Activated CD8-positive, alpha-beta memory T cell treated with anti-CD3 and anti-CD28 coated beads, Interleukin-2, amount 50 U/mL, for 24 hours (primary cell): Measurements from ENCODE around the gene SPTBN5.

Experiments
- DNase-seq: peaks from one replicate; pipeline ENCODE4 v3.0.0-alpha.2; 2020; ENCODE audit errors: extremely low read depth

Gene SPTBN5

DNA sequence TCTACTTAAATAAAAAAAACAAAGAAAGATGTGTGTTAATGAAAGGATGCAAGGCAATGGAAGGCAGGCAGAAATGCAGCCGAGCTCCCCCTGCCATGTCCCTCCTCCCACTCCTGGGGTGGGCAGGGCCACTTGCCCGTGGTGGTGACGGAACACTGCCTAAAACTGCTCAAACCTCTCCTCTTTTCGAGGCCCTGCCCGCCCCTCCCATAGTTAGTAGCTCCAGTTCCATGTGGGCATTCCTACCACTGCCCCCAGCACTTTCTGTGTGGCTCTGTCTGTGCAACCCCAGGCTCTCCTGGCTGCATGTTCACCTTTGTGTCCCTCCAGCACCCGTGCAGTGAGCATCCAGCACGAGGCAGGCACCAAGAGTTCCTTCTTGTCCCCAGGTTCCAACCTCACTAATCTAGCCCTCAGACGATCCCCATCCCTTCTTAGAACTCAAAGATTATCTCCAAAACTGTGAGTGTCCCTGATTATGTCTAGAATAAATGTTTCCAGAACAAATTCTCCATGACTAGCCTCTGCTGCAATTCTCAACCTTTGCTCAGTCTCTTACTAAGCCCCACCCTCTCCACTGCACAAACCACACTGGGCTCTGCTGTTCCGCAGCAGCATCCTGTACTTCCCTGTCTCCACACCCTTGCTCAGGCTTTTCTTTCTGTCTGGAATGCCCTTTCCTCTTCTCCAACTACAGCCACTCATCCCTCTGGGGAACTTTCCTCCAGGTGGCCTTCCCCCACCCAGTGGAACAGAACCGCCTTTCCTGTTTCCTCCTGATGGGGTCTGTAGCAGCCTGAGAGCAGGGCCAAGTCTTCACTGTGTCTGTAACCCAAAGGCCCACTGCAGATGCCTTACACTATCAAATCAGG lies 32.6 kb upstream of the SPTBN5 start:
- DNase-seq = no peak

DNA sequence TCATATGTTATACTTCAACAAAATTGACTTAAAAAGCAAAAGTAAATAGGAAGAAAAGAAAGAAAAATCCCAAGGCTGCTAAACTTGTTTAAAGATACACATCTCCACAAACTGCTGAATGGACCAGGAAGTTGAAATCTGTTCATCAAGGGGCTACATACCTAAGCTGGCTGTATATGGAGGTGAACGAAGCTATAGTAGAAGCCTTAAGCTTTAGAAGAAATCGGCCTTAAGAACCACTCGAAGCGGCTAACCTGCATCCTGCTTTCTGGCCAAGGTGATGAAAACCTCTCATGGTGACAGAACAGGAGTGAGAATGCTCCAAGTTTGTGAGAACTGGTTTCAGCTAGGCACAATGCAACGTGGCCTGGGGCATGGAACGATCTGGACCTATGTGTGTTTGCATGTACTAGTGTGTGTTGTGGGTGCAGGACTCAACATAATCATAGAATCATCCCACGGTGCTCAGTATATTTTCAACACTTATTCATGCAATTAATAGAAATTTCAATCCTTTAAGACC lies 31.3 kb upstream of the SPTBN5 start:
- DNase-seq = no peak

DNA sequence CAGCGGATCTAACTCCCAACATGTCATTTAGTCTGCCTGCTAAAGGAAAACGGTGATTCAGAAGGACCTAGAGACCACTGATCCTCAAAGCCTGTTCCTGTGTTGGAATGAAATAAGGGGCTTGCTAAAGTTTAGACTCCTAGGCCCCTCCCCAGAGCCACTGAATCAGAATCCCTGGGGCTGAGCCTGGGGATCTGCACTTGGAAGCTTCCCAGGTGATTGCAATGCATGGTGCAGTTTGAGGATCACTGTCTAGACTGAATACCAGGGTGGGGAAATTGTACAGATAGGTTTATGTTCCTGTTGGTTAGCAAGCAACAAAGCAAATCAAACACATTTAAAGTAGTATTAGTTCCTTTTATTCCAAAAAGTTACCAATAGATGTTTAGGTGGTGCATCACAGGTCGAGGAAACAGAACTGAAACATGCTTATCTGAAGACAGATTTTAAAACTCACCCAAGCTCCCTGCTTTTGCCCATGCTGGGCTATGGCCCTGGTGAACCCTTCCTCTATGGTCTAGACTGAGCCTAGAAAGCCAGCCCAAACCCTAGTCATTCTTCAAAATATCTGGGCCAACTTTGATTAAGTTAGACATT lies 29.6 kb upstream of the SPTBN5 start:
- DNase-seq = no peak

DNA sequence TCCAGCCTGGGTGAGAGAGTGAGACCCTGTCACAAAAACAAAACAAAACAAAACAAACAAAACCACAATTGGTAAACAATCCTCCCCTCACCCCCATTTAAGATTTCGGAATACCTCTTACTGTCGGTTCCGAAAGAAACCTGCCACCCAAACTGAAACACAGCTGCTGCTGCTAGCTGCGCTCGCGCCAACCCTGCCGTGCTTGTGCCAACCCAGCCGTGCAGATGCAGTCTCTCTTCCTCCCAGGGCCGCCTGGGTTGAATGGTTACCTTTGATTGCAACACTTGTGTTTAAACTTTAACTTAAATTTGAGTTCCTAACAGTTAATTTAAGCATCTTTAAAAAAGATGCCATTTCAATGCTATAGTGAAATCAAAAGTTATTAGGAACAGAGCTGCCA lies 28.5 kb upstream of the SPTBN5 start:
- DNase-seq = no peak

DNA sequence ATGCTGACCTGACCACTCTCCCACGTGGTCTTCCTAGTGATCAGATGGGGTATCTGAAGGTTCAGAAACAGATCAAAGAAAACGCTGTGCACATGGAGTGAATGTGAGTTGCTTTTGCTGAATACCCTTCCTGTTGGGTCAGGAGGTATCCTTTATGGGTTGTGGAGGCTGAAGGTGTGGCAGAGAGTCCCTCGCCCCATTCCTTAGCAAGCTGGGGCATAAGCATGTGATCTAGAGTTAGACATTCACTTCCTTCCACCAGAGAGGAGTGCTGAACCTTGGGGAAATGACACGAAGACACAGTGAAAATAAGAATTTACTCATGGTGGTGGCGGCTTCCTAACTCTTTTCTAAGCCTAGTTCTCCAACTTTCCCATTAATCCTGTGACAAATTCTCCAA lies 27.8 kb upstream of the SPTBN5 start:
- no peak for DNase-seq

DNA sequence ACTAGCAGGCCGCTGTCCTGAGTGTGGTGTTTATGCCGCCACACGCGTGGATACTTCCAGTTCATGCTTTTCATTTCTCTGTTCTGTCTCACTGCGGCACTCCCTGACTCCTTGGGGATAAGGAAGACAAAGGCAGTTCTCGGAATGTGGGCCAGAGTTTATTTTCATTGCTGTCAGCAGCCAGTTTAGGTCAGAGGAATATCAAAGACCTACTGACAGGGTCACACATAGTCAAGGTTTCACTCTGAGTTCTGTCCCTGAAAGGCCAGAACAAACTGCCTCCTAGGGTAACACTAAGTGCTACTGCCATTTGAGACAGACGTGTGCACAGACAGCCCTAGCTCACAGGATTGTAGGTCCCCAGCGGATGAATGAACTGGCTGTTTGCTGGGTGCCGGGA lies 27.3 kb upstream of the SPTBN5 start:
- DNase-seq = no peak

DNA sequence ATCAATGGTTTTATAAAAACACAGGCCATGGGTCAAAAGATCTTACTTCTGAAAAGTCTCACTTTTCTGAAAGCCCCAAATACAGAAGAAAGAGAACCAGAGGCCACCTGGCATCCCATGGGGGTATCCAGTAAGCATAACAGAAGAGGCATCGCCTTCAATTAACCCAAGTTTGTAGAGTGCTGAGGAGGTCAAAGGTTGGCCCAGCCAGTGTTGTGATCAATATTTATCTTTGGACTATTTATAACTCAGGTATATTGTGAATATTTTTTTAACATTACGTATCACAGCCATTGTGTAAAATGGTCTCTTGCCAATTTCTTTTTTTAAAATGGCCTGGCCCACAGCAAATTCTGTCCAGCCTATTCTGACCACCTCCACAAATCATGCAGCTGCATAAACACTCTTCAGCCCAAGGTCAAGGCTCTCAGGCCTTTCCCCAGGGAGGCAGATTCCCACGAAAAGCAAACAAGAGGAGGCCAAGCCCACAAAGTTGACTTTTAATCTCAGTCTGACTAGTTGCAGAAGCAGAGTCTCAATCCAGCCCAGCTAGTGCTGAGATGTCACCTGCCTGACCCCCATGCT lies 26.2 kb upstream of the SPTBN5 start:
- DNase-seq = no peak

DNA sequence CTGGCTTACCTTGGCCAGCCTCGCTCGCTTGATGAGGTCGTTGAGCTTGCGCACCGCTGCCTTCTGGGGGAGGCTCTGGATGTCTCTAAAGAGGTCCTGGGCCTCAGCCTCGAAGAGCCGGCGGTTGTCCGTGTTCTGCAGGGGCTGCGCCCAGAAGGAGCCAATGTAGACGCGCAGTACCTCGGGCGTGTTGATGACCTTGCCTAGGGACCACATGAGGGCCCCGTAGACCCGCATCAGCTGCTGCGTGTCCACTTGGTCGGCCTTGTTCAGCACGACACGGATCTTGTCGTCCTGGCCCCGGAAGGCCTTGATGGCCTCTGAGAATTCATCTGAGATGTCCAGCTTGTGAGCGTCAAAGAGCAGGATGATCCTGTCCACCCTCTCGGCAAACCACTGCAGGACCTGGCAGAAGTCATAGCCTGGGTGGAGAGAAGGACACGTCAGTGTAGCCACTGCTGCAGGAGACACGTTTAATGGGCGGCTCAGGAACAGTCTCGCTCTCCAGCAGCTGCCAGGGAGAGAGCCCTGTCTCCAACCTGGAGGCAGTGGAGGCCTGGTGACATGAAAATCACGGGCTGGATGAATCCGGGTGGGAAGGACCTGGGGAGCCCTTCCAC lies 25.5 kb upstream of the SPTBN5 start:
- no peak for DNase-seq

DNA sequence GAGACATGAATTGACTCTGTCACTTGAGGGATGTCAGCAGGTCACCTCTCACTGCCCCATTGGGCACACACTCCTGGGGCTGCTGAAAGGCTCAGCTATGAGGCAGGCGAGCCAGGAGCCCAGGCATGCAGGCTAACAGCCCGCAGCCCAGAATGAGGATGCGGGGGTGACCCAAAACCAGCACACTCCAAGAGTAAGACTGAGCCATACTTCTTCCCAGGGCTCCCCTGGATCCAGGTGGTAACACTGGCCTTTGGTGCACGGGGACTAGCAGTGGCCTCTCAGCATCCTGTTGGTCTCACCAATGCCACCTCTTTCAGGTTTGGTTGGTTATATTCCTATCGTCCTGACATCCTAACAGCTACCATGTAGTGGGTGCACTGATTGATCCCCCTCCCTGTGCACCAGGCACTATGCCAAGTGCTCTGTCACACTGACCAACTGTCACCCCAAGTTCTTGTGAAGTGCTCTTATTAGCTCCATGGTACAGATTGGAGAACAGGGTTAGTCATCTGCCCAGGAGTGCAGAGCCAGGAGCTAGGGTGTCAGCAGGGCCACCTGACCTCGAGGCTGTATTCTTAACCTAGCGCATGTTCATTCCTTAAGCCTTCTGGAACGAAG lies 24.8 kb upstream of the SPTBN5 start:
- DNase-seq = no peak

DNA sequence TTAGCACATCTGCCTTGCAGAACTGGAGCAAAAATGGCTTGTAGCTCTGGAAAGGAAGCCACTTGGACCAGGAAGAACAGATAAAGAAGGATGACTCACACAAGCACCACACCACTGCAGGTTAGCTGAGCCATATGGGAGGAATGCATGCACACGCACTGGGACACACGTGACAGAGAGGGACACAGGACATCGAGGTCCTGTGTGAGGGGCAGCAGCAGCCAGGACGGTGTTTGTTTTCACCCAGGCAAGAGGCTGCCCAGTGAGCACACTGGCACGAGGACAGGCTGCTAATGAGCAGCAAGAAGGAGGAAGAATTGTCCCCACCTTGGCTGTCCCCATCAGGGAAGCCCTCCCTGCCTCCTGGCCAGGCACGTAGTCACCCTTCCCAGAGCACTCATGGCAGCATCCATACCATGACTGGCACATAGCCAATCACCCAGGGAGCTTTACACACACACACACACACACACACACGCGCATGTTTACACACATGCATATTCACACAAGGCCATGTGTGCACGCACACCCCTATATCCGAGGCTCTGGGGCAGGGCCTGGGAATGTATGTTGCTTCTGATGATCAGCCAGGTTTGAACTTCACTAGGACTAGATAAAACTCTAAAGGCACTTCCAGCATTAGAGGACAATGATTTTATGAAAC lies 24.0 kb upstream of the SPTBN5 start:
- DNase-seq = no peak

DNA sequence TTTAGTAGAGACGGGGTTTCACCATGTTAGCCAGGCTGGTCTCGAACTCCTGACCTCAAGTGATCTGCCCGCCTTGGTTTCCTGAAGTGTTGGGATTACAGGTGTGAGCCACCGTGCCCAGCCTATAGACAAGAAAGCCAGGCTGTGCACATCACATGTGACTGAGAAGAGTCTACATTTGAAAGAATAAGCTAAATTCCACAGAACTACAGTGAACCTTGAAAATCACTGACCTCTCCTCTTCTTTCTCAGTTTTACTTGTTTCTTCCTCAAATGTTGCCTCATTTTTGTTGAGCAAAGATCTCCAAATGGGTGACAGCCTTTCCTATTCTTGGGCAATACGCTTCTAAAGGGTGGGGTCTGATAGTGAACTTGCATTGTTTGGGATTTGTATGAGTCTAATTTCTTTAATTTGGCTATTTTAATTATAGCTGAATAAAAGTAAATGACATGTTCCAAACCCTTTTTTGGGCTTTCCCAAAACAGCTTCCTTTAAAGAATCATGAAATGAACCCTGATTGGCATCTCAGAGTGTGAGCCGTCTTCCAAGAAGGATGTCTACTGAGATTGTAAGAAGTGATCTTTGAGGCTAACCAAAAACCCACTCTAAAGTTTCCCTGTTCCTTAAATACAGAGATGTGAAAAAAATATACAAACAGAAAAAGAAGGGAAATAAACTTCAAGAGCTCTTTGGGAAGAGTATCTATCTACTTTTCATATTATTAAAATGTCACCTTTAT lies 21.6 kb upstream of the SPTBN5 start:
- DNase-seq = no peak

DNA sequence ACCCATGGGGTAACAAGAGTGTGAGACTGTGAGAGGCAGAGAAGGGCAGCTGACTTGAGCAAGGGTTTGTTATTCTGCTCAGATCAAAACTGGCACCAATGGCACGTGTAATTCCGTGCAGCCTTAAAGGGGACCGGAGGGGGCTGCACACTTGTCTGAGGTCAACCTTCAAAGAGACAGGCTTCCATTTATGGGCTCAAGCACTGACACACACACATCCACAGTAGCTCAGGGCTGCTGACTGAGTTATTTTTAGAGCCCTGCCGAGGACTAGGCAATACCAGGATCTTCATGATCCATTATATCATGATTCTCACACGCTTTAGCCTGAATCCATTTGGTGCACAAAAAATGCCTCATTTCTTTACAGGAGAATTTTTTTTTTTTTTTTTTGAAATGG lies 20.6 kb upstream of the SPTBN5 start:
- no peak for DNase-seq

DNA sequence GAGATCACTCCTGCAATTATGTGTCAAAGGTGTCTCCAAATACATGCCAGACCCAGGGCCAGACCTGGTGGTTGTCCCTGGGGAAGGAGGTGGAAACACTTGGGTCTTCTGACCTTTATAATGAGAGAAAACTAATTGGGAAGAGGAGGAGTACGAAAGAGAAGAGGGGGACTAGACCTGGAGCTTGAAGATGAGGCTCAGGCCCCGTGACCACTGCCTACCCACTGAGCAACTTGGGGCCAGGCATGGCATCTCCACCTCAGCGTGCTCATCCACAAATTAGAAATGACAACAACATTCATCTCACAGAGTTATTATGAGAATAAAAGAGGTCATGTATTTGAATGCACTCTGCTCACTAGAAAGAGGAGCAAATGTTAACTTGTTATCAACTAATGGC lies 19.4 kb upstream of the SPTBN5 start:
- no peak for DNase-seq

DNA sequence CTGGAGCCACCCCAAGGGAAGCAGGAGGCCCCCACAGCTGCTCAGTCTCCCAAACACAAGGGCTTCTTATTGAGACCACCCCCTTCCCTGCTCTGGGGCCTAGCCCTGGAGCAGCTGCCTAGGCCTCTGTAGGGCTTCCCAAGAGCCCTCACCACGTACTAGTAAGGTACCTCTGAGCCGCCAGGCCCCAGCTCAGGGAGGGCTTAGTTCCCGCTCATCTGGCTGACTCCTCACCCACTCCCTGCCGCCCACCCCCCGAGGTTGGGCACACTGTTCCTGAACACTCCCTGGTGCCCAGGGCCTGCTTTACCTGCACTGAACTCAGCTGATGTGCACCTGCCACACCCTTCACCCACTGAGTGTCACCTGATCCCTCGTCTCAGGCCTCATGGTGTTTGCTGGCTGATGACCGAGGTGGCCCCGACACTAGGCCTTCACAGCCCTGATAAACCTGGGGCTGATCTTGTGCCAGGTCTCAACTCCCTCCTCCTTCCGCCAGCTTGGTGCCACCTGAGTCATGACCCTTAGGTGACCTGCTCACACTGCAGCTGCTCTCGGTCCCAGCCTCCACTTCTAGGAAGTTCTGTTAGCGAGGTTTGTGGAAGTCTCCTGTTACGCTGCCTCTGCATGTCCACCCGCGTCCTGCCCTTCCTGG lies 18.0 kb upstream of the SPTBN5 start:
- DNase-seq = no peak

DNA sequence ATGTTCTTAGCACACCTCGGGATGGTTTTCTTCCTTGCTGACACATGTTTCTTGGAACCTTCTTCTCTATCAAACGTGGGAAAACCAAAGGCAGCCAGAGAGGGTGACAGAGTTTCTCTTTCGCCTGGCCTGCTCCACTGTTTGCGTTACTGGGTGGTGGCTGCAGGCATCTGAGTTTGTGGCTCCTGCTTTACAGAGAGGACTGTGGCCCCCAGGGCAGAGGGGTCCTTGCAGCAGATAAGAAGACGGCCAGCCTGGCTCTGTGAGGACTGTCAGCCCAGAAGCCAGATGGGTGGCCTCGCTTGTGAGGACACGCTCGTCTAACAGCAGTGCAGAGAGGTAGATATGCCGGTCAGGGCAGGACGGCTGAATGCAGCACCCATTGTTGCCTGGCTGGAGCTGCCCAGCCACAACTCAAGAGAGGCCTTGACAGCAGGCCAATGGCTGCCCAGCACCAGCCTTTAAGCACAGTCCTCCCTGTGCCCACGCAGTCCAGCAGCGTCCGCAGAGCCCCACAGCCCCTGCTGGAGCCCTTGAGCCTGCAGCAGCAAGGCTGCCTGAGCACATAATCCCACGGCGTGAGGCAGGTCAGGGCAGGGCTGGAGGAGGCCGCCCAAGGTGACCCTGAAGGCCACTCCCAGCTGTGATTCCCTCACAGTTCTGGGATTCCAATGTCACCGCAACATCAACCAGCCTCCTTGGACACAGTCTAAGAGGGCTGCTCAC lies 15.0 kb upstream of the SPTBN5 start:
- DNase-seq = no peak

DNA sequence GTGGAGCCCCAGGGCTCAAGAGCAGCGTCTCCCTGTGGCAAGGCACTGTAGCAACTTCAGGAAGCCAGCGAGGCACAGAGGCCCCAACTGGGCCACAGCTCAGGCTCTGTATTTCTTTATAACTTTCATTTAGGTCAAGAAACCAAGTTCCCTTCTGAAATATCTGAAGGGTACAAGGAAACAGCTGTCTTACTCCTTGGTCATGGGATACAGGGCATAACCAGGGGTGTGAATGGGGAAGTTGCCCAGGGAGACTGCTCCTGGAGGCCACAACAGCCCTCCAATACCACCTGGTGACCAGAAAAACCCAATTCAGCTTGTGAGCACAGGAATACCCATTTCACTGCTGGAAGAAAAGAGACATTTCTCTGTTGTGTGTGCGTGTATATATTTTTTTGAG lies 13.3 kb upstream of the SPTBN5 start:
- DNase-seq = no peak

DNA sequence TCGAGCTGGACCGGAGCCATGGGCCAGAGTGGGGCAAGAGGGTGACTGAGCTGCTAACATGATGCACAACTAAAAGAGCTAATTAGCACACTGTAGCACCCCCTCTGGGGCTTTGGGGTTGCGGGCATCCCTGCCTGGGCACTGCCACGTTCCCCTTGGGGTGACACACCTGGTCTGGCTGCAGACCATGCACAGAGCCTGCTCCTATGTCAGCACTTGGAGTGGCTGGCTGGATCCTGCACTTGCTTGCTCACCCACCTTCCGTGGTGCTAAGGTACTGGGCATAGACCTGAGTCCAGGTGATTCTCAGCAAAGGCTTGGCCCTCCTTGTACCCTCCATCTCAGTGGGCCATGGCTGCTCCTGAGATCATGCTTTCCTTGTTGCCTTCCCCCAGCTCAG lies 12.8 kb upstream of the SPTBN5 start:
- no peak for DNase-seq

DNA sequence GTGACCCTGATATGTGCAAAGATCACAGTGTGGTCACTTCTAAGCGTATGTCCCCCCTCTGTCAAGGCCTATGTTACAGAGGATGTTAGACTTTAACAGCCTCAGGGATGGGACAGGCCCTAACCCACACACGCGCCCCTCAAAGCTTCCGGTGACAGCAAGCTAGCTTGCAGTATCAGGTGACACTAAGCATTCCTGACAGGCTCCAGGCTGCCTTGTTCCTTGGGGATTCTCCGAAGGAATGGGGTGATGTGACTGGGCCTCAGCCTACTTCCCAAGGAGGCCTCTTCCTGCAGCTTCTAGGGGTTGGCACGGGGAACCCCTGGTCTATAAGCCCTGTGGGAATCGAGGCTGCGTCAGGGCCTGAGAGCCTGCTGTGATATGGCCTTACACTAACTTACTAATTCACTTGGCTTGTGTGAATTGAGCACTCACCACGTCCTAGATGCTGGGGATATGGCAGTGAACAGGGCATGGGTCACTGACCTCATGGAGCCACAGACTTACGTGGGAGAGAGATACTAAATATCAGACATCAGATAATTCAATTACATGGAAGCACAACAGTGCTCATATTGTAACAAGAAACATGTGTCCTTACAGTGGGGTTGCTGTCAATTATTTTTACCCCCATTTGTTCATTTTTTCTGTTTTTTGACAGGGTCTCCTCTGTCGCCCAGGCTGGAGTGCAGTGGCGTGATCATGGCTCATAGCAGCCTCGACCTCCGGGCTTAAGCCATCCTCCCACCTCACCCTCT lies 11.4 kb upstream of the SPTBN5 start:
- DNase-seq = no peak

DNA sequence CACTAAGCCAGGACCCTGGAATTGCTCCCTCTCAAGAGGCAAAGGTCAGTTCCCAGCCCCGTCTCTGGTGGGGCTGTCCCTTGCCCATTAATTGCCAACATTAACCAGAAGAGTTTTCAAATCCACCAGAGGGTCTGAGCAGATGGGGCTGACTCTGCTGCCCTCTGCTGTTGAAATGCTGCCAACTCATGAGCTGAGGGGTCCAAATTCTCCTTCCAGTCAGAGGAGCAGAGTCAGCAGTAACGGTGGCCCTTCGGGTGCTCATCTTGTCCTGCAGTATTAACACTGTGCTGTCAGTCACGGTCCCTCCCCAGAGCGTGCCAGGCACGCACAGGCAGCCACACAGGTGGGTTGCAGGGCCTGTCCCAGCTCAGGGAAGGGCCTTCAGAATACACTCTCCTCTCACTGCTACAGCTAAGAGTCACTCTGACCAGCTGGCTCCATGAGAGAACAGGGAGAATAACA lies 10.7 kb upstream of the SPTBN5 start:
- peak; percentile 23 for DNase-seq
